M059J (cell line): ENCODE data around the gene BROX. TPM values are rescaled to one million over a fixed set of nuclear protein-coding genes. Genes with fewer than 3 reads are reported as not detected.

ENCODE experiments used
- DNase-seq: peaks from one replicate; pipeline ENCODE4 v3.0.0-alpha.2; 2012; ENCODE audit warnings: low read depth
- total RNA-seq: library from RNA; depleted of rRNA; stranded (reverse); fragments of >200 nt; shearing (Covaris generic); gene quantifications from 2 replicates; pipeline ENCODE4 v1.2.3, GENCODE V29; 2014; rRNA removed

BROX gene
- total RNA-seq, 1 experiment from 2014 or later = 61.7 TPM

- DNase-seq = peak; percentile 27
These were observed 65.1 kb downstream of the BROX start for GRCh38 chr1:222777463-222777862.

DNA sequence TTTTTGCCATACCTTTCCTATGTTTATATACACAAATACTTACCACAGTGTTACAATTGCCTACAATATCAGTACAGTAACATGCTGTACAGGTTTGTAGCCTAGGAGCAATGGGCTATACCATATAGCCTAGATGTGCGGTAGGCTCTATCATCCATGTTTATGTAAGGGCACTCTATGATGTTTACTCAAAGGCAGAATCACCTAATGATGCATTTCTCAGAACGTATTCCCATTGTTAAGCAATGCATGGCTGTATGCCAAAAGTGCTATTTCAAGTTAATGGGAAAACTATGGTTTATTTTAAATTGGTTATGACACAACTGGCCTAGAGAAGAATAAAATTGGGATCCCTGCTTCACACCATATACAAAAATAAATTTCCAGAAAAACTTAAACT lies 65.6 kb downstream of the BROX start:
- DNase-seq = peak; percentile 34

GRCh38 chr1:222781251-222781650 lies 68.9 kb downstream of the BROX start:
- DNase-seq = no peak

- no peak for DNase-seq
These were observed 70.7 kb downstream of the BROX start for GRCh38 chr1:222783051-222783450.

DNA sequence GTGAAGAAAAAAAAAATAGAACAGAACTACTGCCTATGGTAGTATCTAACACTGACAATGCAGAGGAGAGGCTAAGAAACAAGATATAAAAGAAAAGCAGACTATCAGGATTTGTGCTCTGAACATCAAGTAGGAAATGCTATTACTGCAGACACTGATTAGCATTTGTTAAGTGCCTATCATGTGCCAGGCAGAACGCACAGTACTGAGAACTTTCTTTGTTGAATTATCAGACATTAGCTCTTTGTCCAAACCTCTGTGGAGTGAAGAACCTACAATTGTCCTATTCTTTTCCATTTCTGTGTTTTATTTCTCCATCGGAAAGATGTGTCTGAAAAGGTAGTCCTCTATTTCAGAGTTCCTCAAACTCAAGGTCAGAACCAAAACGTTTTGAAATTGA lies 72.0 kb downstream of the BROX start:
- no peak for DNase-seq

Other genes starting within 250 kb of the BROX start
- gene HHIPL2, start 164.5 kb upstream of the BROX start, total RNA-seq = 3.3 and 3.9 TPM in 2 replicates
- 9.3 and 16.7 TPM in 2 replicates for gene TAF1A, start 122.6 kb upstream of the BROX start, total RNA-seq
- 51.0 and 53.7 TPM in 2 replicates for gene MIA3, start 94.5 kb upstream of the BROX start, total RNA-seq
- gene AIDA, start 73 bp upstream of the BROX start, total RNA-seq = 30.1 and 60.1 TPM in 2 replicates
- not detected in 2 replicates for gene FAM177B, start 24.6 kb downstream of the BROX start, total RNA-seq
- gene DISP1, start 102.5 kb downstream of the BROX start, total RNA-seq = 6.0 and 8.1 TPM in 2 replicates